Measurements from ENCODE around the gene CAD.
"Not testable (repeated sequence)": the region's sequence is repeated elsewhere in the genome, so short reads cannot be mapped to it uniquely, and the experiment has no call there.

The CAD gene

GRCh38 chr2:27251766-27252165 lies 34.6 kb downstream of the CAD start:
- DNase-seq (ENCODE audit: insufficient read length, low spot score) (no peak), FAIRE-seq (no peak)

DNA sequence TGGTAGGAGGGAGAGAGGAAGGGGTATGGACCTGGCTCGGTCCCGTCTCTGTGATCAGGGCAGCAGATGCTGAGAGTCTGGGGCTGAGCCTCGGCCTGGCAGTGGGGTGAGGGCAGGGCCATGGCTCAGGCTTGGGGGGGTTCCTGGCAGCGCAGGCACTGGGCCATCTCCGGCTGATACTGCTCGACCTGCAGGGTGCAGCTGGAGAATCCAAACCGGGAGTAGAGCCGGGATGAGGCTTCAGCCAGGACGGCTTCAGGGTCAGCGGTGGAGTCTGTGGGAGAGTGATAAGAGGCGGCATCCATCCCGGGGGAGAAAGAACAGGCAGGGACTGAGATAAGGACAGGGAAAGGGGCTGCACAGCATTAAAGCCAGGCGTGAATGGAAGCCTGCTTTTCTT lies 38.0 kb downstream of the CAD start:
- no peak for FAIRE-seq
- no peak for DNase-seq (ENCODE audit: insufficient read length, low spot score)

- FAIRE-seq: no peak
- no peak for DNase-seq (ENCODE audit: insufficient read length, low spot score)
Observed at GRCh38 chr2:27255660-27256059, 38.5 kb downstream of the CAD start.

GRCh38 chr2:27256855-27257454 lies 39.8 kb downstream of the CAD start:
- no peak for FAIRE-seq
- no peak for DNase-seq (ENCODE audit: insufficient read length, low spot score)

GRCh38 chr2:27258051-27258450 lies 40.9 kb downstream of the CAD start:
- no peak for FAIRE-seq
- DNase-seq (ENCODE audit: insufficient read length, low spot score): no peak

DNA sequence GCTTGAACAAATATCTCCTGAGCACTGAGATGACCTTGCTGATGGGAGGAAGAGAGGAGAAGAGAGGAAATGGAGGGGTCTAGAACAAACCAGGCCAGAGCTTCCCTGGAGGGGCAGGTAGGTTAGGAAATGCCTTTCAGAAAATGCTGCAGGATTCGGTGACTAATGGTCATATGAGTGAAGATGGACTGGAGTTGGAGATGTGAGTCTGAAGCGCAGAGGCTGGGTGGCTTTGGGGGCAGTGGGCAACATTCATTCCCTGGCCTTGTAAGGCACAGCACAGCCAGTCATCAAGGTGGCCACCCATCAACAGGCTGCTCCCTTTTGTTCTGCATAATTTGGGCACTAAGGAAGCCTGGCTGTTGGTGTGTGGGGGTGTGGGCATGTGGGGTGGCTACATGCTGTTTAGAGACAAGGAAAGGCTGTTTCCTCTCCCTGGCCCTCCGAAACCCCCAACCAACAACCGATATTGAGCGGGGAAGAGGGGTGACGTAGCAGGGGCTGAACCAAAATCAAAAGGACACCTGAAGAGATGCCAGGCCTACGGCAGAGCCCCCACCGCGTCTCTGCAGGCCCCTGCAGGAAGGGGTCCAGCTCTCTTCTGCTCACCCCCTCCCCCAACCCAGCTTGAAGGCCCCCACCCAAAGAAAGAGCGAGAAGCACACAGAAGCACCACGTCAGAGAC lies 44.2 kb downstream of the CAD start:
- FAIRE-seq: no peak

DNA sequence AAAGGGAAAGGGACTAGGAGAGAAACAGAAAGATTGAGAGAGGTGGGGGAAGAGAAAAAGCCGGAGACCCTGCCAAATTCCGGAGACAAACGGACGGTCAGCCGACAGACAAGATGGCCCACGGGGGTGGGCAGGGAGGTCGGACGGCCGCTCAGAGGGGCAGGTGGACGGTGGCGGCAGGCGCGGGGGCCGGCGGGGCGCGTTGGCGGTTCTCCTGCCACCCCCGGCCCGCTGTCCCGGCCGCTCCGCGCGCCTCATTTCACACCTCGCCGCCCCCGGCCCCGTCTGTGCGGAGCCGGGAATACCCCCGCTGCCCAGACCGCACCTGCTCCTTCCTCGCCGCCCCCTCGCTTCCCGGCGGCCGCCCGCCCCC lies 44.7 kb downstream of the CAD start:
- DNase-seq (ENCODE audit: insufficient read length, low spot score): no peak
- no peak for FAIRE-seq

More for the DNA sequence above, 44.2 kb downstream of the CAD start:
- DNase-seq (ENCODE audit: insufficient read length, low spot score): no peak

- peak; percentile 84 for FAIRE-seq
- peak; percentile 89 for DNase-seq (ENCODE audit: insufficient read length, low spot score)
Observed at GRCh38 chr2:27262379-27263286, 45.5 kb downstream of the CAD start, which contains the start of gene SLC30A3. SLC30A3 (minus strand) TSS chr2:27263047; CDS start chr2:27262906, 141 bp downstream.

- FAIRE-seq (no peak), DNase-seq (ENCODE audit: insufficient read length, low spot score) (no peak)
Observed at GRCh38 chr2:27263287-27264252, 46.4 kb downstream of the CAD start.

- DNase-seq (ENCODE audit: insufficient read length, low spot score) (no peak), FAIRE-seq (peak; percentile 46)
Observed at GRCh38 chr2:27264253-27264752, 47.1 kb downstream of the CAD start.

DNA sequence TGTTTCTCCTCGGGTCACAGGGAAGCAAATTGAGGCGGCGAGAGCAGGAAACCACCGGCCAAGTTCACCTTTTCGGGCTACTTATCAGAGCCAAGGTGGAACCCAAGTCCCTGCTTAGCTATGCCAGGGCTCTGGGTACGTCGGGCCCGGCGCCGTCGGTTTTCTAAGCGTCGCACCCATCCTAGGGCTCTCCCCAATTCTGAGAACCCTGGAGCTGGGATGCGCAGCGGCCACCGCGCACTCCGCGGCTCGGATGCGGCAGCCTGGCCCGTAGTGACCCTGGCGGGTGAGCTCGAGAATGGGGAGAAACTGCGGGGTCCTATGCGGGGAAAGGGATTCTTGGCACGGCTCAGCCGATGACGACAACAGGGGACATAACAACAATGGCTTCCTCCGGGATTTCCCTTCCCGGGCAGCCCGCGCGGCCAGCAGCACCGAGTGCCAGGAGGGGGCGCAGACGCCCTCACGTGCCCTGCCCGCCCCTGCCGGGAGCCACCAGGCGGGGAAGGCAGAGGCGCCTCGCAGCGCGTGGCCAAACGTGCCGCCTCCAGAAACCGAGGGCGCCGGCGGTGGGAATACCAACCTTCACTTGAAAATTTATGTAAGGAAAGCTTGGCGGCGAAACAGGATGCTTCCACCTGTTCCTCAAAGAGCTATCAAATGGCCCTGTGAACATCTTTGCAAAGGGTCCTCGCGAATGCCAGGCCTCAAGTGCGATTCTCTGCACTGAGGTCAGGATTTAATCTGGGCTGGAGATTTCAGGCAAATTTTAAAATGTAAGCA lies 47.8 kb downstream of the CAD start:
- peak; percentile 87 for DNase-seq (ENCODE audit: insufficient read length, low spot score)
- peak; percentile 76 for FAIRE-seq

GRCh38 chr2:27265536-27265870 lies 48.3 kb downstream of the CAD start:
- FAIRE-seq: no peak
- no peak for DNase-seq (ENCODE audit: insufficient read length, low spot score)

DNA sequence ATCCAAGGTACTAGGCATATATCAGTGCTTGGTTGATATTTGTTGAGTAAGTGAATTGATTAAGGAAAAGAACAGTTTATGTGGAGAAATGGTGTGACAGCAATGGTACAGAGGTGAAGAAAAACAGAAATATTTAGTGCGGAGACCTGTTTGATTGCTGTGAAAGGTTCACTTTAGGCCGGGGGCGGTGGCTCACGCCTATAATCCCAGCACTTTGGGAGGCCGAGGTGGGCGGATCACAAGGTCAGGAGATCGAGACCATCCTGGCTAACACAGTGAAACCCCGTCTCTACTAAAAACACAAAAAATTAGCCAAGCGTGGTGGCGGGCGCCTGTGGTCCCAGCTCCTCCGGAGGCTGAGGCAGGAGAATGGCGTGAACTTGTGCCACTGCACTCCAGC lies 51.1 kb downstream of the CAD start:
- FAIRE-seq; DNase-seq (ENCODE audit: insufficient read length, low spot score): not testable (repeated sequence)

- DNase-seq (ENCODE audit: insufficient read length, low spot score) (no peak), FAIRE-seq (no peak)
Observed at GRCh38 chr2:27270131-27270530, 53.0 kb downstream of the CAD start.

- no peak for DNase-seq (ENCODE audit: insufficient read length, low spot score)
- FAIRE-seq: no peak
Observed at GRCh38 chr2:27270670-27271069, 53.5 kb downstream of the CAD start.

GRCh38 chr2:27271631-27272340 lies 54.6 kb downstream of the CAD start:
- DNase-seq (ENCODE audit: insufficient read length, low spot score) (no peak), FAIRE-seq (no peak)

DNA sequence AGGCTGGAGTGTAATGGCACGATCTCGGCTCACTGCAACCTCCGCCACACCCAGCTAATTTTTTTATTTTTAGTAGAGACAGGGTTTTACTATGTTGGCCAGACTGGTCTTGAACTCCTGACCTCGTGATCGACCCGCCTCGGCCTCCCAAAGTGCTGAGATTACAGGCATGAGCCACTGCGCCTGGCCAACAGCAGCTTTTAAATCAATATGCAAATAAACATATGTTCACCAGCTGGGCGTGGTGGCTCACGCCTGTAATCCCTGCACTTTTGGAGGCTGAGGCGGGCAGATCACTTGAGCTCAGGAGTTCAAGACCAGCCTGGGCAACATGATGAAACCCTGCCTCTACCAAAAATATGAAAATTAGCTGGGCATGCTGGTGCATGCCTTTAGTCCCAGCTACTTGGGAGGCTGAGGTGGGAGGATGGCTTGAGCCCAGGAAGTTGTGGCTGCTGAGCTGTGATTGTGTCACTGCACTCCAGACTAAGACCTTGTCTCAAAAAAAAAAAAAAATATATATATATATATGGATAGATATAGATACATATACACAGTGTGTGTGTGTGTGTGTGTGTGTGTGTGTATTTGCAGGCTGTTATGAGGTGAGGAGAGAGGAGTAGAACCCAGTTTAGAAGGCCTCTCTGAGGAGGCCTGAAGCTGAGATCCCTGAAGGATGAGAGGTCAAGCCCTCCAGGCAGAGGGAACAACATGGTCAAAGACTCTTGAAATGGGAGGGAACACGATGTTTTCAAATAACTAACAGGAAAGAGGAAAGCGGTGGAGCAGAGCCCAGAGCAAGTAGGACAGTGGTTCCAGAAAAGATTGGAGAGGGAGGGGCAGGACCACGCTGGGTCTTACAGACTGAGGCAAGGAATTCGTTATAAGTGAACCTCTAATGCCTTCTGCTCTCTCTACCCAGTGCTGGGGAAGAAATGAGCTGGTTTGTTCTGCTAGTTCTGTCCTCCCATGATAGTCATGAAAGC lies 55.7 kb downstream of the CAD start:
- not testable (repeated sequence) for FAIRE-seq; DNase-seq (ENCODE audit: insufficient read length, low spot score)

Measured in HTR-8/SVneo (cell line).